ENCODE results near the gene RASGEF1B.

RASGEF1B gene

DNA sequence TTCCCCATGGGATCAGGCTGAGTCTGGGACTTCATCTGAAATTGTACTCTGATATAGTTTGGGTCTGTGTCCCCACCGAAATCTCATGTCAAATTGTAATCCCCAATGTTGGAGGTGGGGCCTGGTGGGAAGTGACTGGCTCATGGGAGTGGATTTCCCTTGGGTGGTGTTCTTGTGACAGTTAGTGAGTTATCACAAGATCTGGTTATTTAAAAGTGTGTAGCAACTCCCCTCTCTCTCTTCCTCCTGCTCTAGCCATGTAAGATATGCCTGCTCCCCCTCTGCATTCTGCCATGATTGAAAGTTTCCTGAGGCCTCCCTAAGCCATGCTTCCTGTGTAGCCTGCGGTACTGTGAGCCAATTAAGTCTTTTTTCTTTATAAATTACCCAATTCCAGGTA is 61.0 kb downstream of the RASGEF1B start:
- Histone ChIP-seq H3K14ac (ENCODE audit: low read length in 2 of 2) (no peak overlapping the region), H4K8ac (ENCODE audit: low read length) (no peak overlapping the region), H4K91ac (ENCODE audit: low read length) (no peak overlapping the region), H3K79me1 (replicated peaks; ENCODE audit: low read length, poor library complexity, severe bottlenecking) (no peaks in the 10 kb centered on the region), H2BK5ac (ENCODE audit: low read depth, low read length, poor library complexity, severe bottlenecking) (no peak overlapping the region), H2AFZ (ENCODE audit: low read depth, low read length) (no peak overlapping the region), H2BK15ac (ENCODE audit: low read depth, poor library complexity, severe bottlenecking) (no peak overlapping the region), H3K27ac (ENCODE audit: low read length, poor library complexity, severe bottlenecking) (no peak overlapping the region), H3K27me3 (ENCODE audit: control insufficient read depth in 1 of 2, insufficient read depth in 1 of 2, low read length in 2 of 2) (no peaks in the 10 kb centered on the region), H3K4me1 (ENCODE audit: control insufficient read depth, insufficient read depth, low read depth, low read length) (peaks cover 2% of the 10 kb centered on the region), H2BK120ac (ENCODE audit: low read depth, low read length) (no peak overlapping the region), H3K36me3 (ENCODE audit: control insufficient read depth in 1 of 2, insufficient read depth in 2 of 2, low read depth in 1 of 2, low read length in 2 of 2) (no peaks in the 10 kb centered on the region), H2BK12ac (ENCODE audit: low read length in 2 of 2) (no peak overlapping the region), H3K4me2 (ENCODE audit: low read length, poor library complexity, severe bottlenecking) (no peak overlapping the region), H3K4ac (ENCODE audit: low read depth in 1 of 2, low read length in 2 of 2) (no peak overlapping the region), H3K4me3 (ENCODE audit: insufficient read depth in 1 of 2, low read depth in 1 of 2, low read length in 2 of 2) (no peak overlapping the region), H2AK5ac (ENCODE audit: low read length, severe bottlenecking) (no peak overlapping the region), H3K9ac (ENCODE audit: low read length) (no peak overlapping the region), H3K9me3 (ENCODE audit: control insufficient read depth, low read length) (no peaks in the 10 kb centered on the region), H3K23ac (ENCODE audit: low read length in 2 of 2) (no peak overlapping the region), H3K18ac (ENCODE audit: low read depth in 1 of 2, low read length in 2 of 2) (no peak overlapping the region)
- no peak for DNase-seq
- 64% methylated on average over 2 of the region's 2 CpGs for WGBS

DNA sequence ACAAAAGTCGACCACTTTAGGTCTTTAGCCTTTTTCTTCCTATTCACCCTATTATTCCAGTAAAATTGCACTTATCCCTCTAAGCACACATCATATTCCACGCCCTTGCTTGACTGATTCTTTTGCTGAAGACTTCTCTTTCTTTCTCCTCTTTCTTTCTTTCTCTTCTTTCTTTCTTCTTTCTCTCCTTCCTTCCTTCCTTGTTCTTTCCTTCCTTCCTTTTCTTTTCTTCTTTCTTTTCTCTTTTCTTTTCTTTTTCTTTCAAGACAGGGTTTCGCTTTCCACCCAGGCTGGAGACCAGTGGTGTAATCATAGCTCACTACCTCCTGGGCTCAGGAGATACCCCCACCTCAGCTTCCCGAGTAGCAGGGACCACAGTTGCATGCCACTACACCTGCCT is 61.9 kb downstream of the RASGEF1B start:
- no peak overlapping the region for H3K14ac ChIP-seq (ENCODE audit: low read length in 2 of 2)
- no peak overlapping the region for H2BK12ac ChIP-seq (ENCODE audit: low read length in 2 of 2)
- no peak overlapping the region for H3K18ac ChIP-seq (ENCODE audit: low read depth in 1 of 2, low read length in 2 of 2)
- no peak overlapping the region for H2BK120ac ChIP-seq (ENCODE audit: low read depth, low read length)
- H4K91ac ChIP-seq (ENCODE audit: low read length), result no peak overlapping the region
- no peak overlapping the region for H3K4me2 ChIP-seq (ENCODE audit: low read length, poor library complexity, severe bottlenecking)
- H2AK5ac ChIP-seq (ENCODE audit: low read length, severe bottlenecking), result no peak overlapping the region
- H3K4me3 ChIP-seq (ENCODE audit: insufficient read depth in 1 of 2, low read depth in 1 of 2, low read length in 2 of 2), result no peak overlapping the region
- no peak overlapping the region for H3K23ac ChIP-seq (ENCODE audit: low read length in 2 of 2)
- no peak overlapping the region for H4K8ac ChIP-seq (ENCODE audit: low read length)
- no peaks in the 10 kb centered on the region for H3K27me3 ChIP-seq (ENCODE audit: control insufficient read depth in 1 of 2, insufficient read depth in 1 of 2, low read length in 2 of 2)
- peaks cover 2% of the 10 kb centered on the region for H3K4me1 ChIP-seq (ENCODE audit: control insufficient read depth, insufficient read depth, low read depth, low read length)
- no peaks in the 10 kb centered on the region for H3K36me3 ChIP-seq (ENCODE audit: control insufficient read depth in 1 of 2, insufficient read depth in 2 of 2, low read depth in 1 of 2, low read length in 2 of 2)
- H2BK5ac ChIP-seq (ENCODE audit: low read depth, low read length, poor library complexity, severe bottlenecking), result no peak overlapping the region
- no peak overlapping the region for H3K27ac ChIP-seq (ENCODE audit: low read length, poor library complexity, severe bottlenecking)
- no peak overlapping the region for H2BK15ac ChIP-seq (ENCODE audit: low read depth, poor library complexity, severe bottlenecking)
- WGBS, result 68% methylated on average over 4 of the region's 4 CpGs
- no peak overlapping the region for H3K9ac ChIP-seq (ENCODE audit: low read length)
- no peaks in the 10 kb centered on the region for H3K9me3 ChIP-seq (ENCODE audit: control insufficient read depth, low read length)
- no peak overlapping the region for H2AFZ ChIP-seq (ENCODE audit: low read depth, low read length)
- no peak for DNase-seq
- H3K4ac ChIP-seq (ENCODE audit: low read depth in 1 of 2, low read length in 2 of 2), result no peak overlapping the region
- H3K79me1 ChIP-seq (replicated peaks; ENCODE audit: low read length, poor library complexity, severe bottlenecking), result no peaks in the 10 kb centered on the region

DNA sequence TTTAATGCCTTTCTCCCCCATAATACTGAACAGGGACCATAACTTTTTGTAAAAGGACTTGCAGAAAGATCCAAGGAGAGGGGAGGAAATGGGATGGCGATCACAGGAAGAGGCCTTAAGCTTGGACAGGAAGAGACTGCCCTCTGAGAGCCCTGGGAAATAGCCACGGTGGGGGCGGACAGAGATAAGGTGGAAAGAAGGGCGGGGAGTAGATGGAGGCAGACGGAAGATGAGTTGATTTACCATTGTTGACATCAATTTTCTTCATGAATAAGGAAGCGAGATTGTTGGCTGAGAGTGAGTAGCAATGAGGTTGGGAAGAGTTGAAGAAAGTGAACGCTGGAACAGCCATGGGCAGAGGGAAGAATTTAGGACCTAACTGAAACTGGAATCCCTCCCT is 63.4 kb downstream of the RASGEF1B start:
- Histone ChIP-seq H3K14ac (ENCODE audit: low read length in 2 of 2) (no peak overlapping the region), H3K27ac (ENCODE audit: low read length, poor library complexity, severe bottlenecking) (no peak overlapping the region), H3K36me3 (ENCODE audit: control insufficient read depth in 1 of 2, insufficient read depth in 2 of 2, low read depth in 1 of 2, low read length in 2 of 2) (no peaks in the 10 kb centered on the region), H2BK120ac (ENCODE audit: low read depth, low read length) (no peak overlapping the region), H3K9ac (ENCODE audit: low read length) (no peak overlapping the region), H2AFZ (ENCODE audit: low read depth, low read length) (no peak overlapping the region), H3K4me3 (ENCODE audit: insufficient read depth in 1 of 2, low read depth in 1 of 2, low read length in 2 of 2) (no peak overlapping the region), H3K18ac (ENCODE audit: low read depth in 1 of 2, low read length in 2 of 2) (no peak overlapping the region), H2BK15ac (ENCODE audit: low read depth, poor library complexity, severe bottlenecking) (no peak overlapping the region), H2BK5ac (ENCODE audit: low read depth, low read length, poor library complexity, severe bottlenecking) (no peak overlapping the region), H3K4me2 (ENCODE audit: low read length, poor library complexity, severe bottlenecking) (no peak overlapping the region), H3K9me3 (ENCODE audit: control insufficient read depth, low read length) (no peaks in the 10 kb centered on the region), H3K27me3 (ENCODE audit: control insufficient read depth in 1 of 2, insufficient read depth in 1 of 2, low read length in 2 of 2) (peaks cover 0 to 6% of the 10 kb centered on the region in 2 experiments), H3K23ac (ENCODE audit: low read length in 2 of 2) (no peak overlapping the region), H4K91ac (ENCODE audit: low read length) (no peak overlapping the region), H3K79me1 (replicated peaks; ENCODE audit: low read length, poor library complexity, severe bottlenecking) (no peaks in the 10 kb centered on the region), H2AK5ac (ENCODE audit: low read length, severe bottlenecking) (no peak overlapping the region), H3K4me1 (ENCODE audit: control insufficient read depth, insufficient read depth, low read depth, low read length) (peaks cover 2% of the 10 kb centered on the region), H3K4ac (ENCODE audit: low read depth in 1 of 2, low read length in 2 of 2) (no peak overlapping the region), H2BK12ac (ENCODE audit: low read length in 2 of 2) (no peak overlapping the region), H4K8ac (ENCODE audit: low read length) (no peak overlapping the region)
- DNase-seq, result no peak
- WGBS, result 84% methylated on average over 7 of the region's 7 CpGs

DNA sequence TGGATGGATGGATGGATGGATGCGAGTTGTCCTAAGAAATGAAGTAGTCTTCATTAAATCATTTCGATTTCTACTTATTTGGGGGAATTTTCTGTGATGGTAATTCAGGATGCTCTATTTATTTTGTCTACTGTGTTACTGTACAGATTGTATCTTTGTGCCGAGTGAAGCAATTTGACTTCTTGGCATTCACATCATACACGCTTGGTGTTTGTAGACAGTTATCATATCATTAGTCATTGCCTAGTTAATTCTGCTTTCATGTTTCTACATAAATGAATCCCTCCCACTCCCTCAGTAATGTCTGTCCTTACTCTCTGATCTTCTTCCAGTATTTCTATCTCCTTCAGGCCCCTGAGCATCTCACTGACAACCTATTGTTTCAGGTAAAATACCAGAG is 64.0 kb downstream of the RASGEF1B start:
- peaks cover 0 to 6% of the 10 kb centered on the region in 2 experiments for H3K27me3 ChIP-seq (ENCODE audit: control insufficient read depth in 1 of 2, insufficient read depth in 1 of 2, low read length in 2 of 2)
- no peak overlapping the region for H3K18ac ChIP-seq (ENCODE audit: low read depth in 1 of 2, low read length in 2 of 2)
- no peak for DNase-seq
- no peak overlapping the region for H2BK5ac ChIP-seq (ENCODE audit: low read depth, low read length, poor library complexity, severe bottlenecking)
- no peaks in the 10 kb centered on the region for H3K4me1 ChIP-seq (ENCODE audit: control insufficient read depth, insufficient read depth, low read depth, low read length)
- no peak overlapping the region for H3K4me3 ChIP-seq (ENCODE audit: insufficient read depth in 1 of 2, low read depth in 1 of 2, low read length in 2 of 2)
- H3K4ac ChIP-seq (ENCODE audit: low read depth in 1 of 2, low read length in 2 of 2), result no peak overlapping the region
- no peak overlapping the region for H3K9ac ChIP-seq (ENCODE audit: low read length)
- H3K9me3 ChIP-seq (ENCODE audit: control insufficient read depth, low read length), result no peaks in the 10 kb centered on the region
- no peak overlapping the region for H3K27ac ChIP-seq (ENCODE audit: low read length, poor library complexity, severe bottlenecking)
- H3K79me1 ChIP-seq (replicated peaks; ENCODE audit: low read length, poor library complexity, severe bottlenecking), result no peaks in the 10 kb centered on the region
- H2BK15ac ChIP-seq (ENCODE audit: low read depth, poor library complexity, severe bottlenecking), result no peak overlapping the region
- no peak overlapping the region for H2BK12ac ChIP-seq (ENCODE audit: low read length in 2 of 2)
- no peak overlapping the region for H4K8ac ChIP-seq (ENCODE audit: low read length)
- no peaks in the 10 kb centered on the region for H3K36me3 ChIP-seq (ENCODE audit: control insufficient read depth in 1 of 2, insufficient read depth in 2 of 2, low read depth in 1 of 2, low read length in 2 of 2)
- no peak overlapping the region for H2AK5ac ChIP-seq (ENCODE audit: low read length, severe bottlenecking)
- H3K4me2 ChIP-seq (ENCODE audit: low read length, poor library complexity, severe bottlenecking), result no peak overlapping the region
- no peak overlapping the region for H4K91ac ChIP-seq (ENCODE audit: low read length)
- H3K14ac ChIP-seq (ENCODE audit: low read length in 2 of 2), result no peak overlapping the region
- no peak overlapping the region for H3K23ac ChIP-seq (ENCODE audit: low read length in 2 of 2)
- no peak overlapping the region for H2AFZ ChIP-seq (ENCODE audit: low read depth, low read length)
- 91% methylated on average over 4 of the region's 4 CpGs for WGBS
- H2BK120ac ChIP-seq (ENCODE audit: low read depth, low read length), result no peak overlapping the region
